GM21526 (cell line): ENCODE measurements around the gene ANLN.
"Not testable (repeated sequence)": the region's sequence is repeated elsewhere in the genome, so short reads cannot be mapped to it uniquely, and the experiment has no call there.

Experiments used
- ATAC-seq: cut with Tn5 transposase; IDR thresholded peaks from one replicate; pipeline ENCODE4 v1.9.1; 2021; ENCODE audit warnings: moderate library complexity; ENCODE audit not compliant: unreplicated experiment, low FRiP score

Gene ANLN

DNA sequence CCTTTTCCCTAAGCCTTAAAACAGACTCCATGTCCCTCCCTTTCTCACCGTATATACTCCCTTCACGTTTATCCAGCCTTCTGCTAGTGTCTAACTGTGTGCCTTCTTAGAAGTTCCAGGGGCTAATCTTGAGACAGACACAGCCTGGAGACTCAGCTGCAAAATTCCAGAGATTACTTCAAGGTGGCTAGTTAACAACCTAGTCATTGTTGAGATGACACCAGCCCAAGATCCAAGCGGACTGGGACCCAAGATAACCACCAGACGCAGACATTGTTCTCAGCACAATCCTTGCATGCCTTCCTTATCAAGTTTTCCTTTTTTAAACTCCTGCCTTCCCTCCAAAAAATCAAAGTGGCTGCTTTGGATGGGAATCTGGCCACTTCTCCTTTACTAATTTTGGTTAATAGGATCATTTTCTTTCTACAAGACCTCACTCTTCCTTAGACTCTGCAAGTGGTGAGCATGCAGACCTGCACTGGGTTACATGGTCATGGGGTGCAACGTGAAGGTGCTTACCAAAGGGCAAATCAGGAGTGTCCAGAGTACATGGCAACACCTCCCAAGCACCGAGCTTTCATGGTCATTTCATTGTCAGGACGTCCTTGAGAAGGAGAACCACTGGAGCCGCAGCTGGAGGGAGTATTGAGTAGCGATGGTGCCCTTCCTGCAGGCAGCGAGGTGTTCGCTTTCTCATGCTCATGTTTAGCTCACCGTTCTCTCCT lies 69.7 kb downstream of the ANLN start:
- ATAC-seq: no peak

- no peak for ATAC-seq
These were observed 71.3 kb downstream of the ANLN start for GRCh38 chr7:36460811-36461429.

DNA sequence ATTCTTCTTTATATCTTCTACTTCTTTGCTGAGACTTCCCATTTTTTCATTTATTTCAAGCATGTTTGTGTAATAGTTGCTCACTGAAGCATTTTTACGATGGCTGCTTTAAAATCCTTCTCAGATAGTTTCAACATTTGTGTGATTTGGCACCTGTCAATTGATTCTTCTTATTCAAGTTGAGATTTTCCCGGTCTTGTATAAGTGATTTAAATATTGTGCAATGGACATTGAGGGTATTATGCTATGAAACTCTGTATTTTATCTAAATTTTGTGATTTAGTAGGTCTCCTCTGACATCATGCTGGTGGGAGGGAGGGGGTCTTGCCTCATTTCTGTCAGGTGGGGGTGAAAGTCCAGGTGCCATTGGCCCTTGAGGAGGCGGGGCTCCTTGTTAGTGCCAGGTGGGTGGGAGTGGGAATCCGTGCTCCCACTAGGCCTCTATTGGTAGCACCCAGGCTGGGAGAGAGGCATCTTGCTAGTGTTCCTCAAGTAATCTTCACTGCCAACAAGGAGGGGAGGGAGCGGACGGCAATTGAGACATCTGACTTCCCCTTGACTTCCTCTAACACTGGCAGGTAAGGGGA lies 73.0 kb downstream of the ANLN start:
- ATAC-seq: no peak

DNA sequence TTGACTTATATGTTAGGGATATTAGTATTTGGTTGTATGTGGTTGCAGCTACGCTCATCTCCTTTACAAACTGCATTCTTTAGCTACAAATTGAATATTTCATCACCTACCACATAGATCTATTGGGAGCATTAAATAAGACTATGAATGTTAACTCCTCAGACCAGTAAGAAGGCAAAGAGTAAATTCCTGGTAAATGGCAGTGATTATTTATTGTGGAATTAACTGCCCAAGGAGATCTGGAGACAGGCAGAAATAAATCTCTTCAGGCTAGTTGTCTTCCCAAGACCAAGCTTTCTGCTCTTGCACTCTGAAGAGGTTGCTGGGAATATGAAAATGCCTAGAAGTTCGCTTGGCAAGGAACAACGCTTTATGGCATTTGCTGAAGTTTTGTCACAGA lies 74.6 kb downstream of the ANLN start:
- no peak for ATAC-seq

- ATAC-seq: not testable (repeated sequence)
These were observed 76.3 kb downstream of the ANLN start for GRCh38 chr7:36466001-36466400.

DNA sequence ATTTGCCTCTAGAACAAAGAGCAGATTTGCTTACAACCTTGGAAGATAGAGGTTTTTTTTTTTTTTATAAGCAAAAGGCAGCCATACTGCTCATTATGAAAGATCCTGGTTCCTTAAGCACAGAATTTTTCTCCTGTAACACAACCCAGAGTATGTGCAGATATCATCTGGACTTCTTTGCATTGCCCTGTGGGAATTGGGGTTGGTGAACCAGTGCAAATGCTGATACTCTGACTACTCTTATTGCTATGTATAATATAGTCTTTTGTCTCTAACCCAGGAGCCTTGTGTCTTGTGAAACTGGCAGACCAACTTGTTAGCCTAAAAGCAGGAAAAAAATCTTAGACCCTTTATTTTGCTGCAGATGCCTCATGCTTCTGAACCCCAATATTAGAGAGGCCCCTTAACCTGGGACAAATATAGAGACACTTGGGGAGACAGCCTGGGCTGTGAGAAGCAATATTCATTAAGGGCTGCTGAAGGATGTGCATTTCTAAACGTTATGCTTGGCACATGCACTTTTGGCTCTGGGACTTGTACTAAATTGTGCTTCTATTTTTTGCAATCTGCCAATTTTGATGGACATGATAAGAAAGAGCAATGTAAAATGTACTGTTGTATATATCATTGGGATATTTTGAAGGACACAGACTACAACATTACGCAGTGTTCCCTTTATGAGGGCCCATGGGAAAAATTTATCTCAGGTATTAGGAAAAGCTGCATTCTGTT lies 78.9 kb downstream of the ANLN start:
- no peak for ATAC-seq

- ATAC-seq: no peak
These were observed 79.6 kb downstream of the ANLN start for GRCh38 chr7:36469236-36469635.

DNA sequence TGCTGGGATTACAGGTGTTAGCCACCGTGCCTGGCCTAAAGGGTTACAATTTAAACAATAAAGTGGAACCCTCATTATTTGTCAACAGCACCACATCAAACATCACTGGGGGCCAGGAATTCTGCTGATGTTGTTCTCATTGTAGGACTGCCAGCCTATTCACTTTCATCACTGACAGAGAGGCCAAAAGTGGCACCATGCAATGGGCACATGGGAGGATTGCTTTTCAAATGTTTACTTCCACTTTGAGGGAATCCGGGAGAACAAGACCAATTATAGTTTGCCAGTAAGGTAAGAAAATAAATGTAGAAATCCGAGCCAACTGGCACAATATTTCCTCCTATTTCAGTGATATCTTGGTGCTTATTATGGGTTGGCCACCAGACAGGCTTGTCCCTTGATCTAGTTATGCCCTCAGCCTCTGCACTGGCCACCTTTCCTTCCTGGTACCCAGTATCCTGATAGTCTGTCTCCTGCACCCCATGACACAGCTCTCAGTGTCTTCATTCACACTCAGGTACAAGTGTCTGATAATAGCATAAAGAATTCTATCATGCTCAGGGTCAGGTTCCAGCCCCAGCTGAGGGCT lies 82.6 kb downstream of the ANLN start:
- no peak for ATAC-seq

DNA sequence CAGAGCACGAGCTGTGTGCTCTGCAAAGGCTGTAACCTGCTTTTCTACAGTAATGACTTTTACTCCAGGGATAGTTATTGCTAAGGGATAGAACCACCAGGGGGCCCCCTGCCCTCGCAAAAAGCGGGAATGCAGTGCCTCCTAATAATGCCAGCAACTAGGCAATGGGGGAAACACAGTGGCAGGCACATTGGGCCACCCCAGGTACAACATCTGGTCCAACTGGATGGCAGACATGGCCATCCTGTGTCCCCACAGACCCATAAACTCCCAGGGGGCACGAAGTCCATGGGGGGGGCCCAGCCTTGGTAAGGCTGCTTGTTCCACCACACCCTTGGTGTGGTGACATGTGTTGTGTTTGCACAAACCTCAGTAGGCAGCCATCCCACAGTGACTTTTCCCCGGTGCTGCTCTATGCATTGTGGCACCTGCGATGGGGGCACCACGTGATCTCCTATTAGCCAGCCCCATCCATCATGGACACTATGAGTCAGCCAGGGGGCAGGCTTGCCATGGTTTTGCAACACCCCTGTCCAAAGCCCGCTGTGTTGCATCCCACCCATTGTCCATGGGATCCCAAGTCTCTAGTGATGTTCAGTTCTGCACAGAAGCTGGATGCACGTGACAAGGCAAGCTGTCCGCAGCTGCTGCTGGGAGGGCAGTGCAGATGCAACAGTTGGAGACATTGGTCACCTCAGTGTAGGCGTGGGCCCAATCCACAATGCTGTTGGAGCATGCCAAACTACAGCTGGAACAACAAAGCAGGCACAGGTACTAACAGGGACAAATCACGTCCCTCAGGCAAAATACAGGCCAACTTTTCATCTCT lies 84.0 kb downstream of the ANLN start:
- ATAC-seq: no peak

DNA sequence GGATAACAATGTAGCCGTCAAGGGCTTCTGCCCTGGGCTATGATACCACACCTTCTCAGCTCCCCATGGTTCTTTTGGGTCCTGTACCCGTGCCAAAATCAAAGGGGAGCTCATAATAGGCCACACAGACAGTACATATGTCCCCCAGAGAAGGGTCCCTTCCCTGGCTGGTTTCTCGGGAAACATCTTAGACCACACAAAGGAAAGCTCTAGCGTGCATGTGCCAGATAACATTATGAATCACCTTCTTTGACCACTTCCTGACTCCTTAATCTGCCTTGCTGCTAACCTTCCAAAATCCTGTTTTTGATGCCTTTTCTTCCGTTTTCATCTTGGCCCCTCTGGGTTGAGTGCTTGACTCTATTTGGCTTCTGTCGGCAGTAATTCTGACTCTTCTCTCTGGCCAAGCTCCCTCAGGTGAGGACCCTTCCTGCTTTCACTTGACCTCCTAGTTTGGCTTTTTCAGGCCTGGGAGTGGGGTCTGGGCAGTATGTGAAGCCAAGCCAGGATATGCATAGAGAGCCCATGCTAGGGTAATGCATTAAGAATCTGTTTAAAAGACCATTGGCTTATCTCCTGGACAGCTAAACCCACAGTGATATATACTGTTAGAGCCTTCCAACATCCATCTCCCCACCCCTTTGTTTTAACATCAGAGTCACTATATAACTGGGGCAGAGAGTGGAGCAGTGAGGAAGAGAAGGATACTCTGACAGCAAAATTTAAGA lies 84.8 kb downstream of the ANLN start:
- no peak for ATAC-seq

- ATAC-seq: no peak
These were observed 85.3 kb downstream of the ANLN start for GRCh38 chr7:36475011-36475342.

GRCh38 chr7:36475381-36475780 lies 85.7 kb downstream of the ANLN start:
- ATAC-seq: no peak

DNA sequence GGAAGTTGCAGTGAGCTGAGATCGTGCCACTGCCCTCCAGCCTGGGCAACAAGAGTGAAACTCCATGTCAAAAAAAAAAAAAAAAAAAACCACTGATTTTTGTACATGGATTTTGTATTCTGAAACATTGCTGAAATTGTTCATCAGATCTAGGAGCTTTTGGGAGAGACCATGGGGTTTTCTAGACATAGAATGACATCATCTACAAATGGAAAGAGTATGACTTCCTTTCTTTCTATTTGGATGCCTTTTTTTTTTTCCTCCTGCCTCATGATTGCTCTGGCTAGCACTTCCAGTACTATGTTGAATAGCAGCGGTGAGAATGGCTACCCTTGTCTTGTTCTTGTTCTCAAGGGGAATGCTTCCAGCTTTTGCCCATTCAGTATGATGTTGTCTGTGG lies 89.1 kb downstream of the ANLN start:
- ATAC-seq: no peak

GRCh38 chr7:36483853-36484252 lies 94.2 kb downstream of the ANLN start:
- ATAC-seq: not testable (repeated sequence)

- no peak for ATAC-seq
These were observed 94.6 kb downstream of the ANLN start for GRCh38 chr7:36484265-36484664.

DNA sequence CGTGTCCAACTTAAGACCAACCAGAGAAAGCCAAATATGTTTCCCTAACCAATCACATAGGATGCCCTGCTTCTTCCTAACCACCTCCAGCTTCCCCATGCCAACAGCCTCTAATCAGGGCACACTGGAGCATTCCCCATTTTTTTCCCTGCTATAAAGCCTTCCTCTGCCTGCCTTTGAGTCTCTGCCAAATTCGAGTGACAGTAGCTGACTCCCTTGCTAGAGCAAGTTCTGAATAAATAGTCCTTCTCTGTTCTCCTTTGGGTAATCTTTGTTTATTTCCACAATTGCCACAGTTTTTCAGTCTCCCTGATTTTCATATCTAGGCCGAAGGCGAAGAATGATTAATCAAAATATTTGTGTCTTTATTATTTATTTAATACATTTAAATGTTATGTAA lies 96.7 kb downstream of the ANLN start:
- ATAC-seq: no peak

- no peak for ATAC-seq
These were observed 98.2 kb downstream of the ANLN start for GRCh38 chr7:36487756-36488336.

DNA sequence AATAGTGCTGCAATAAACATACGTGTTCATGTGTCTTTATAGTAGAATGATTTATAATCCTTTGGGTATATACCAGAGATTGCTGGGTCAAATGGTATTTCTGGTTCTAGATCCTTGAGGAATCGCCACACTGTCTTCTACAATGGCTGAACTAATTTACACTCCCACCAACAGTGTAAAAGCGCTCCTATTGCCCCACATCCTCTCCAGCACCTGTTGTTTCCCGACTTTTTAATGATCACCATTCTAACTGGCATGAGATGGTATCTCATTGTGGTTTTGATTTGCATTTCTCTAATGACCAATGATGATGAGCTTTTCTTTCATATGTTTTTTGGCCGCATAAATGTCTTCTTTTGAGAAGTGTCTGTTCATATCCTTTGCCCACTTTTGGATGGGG lies 99.0 kb downstream of the ANLN start:
- ATAC-seq: not testable (repeated sequence)

- ATAC-seq: no peak
These were observed 100.8 kb downstream of the ANLN start for GRCh38 chr7:36490419-36490830.
